HepG2 (cell line): ENCODE data around the gene DRG1.
"Not testable (repeated sequence)": the region's sequence is repeated elsewhere in the genome, so short reads cannot be mapped to it uniquely, and the experiment has no call there.

Experiments used
- CTCF ChIP-seq: sonication (generic); formaldehyde crosslinking; IDR thresholded peaks from 2 replicates; pipeline ENCODE4 v1.5.0; 2020; ENCODE audit warnings: mild to moderate bottlenecking, missing genetic modification reagents, moderate library complexity
- DNMT1 ChIP-seq: sonication (generic); formaldehyde crosslinking; IDR thresholded peaks from 2 replicates; pipeline ENCODE4 v1.5.1; 2020; ENCODE audit warnings: mild to moderate bottlenecking, missing genetic modification reagents
- E2F1 ChIP-seq: sonication (generic); formaldehyde crosslinking; IDR thresholded peaks from 2 replicates; pipeline ENCODE4 v1.5.0; 2020; ENCODE audit warnings: missing genetic modification reagents
- GLI4 ChIP-seq: sonication (generic); formaldehyde crosslinking; IDR thresholded peaks from 2 replicates; pipeline ENCODE4 v1.5.1; 2020; ENCODE audit warnings: missing genetic modification reagents, mild to moderate bottlenecking, moderate library complexity, borderline replicate concordance
- HNRNPUL1 ChIP-seq: fragments of 200-400 bp; formaldehyde crosslinking; IDR thresholded peaks from 2 replicates; pipeline ENCODE4 v1.6.1; 2017; ENCODE audit warnings: low read depth, mild to moderate bottlenecking, low read length, moderate library complexity
- MEIS1 ChIP-seq: sonication (generic); formaldehyde crosslinking; IDR thresholded peaks from 2 replicates; pipeline ENCODE4 v1.9.0; 2021; ENCODE audit warnings: mild to moderate bottlenecking, missing genetic modification reagents, moderate library complexity, borderline replicate concordance
- NCOR1 ChIP-seq: fragments of 200-600 bp; sonication (generic); IDR thresholded peaks from 2 replicates; pipeline ENCODE4 v1.7.0; 2017; ENCODE audit warnings: antibody characterized with exemption, low read length, borderline replicate concordance
- RELA ChIP-seq: sonication (generic); formaldehyde crosslinking; IDR thresholded peaks from 2 replicates; pipeline ENCODE4 v1.4.0; 2020; ENCODE audit warnings: missing genetic modification reagents
- RFX1 ChIP-seq: fragments of 450-650 bp; IDR thresholded peaks from 2 replicates; pipeline ENCODE4 v1.6.1; 2017
- TAF1 ChIP-seq: sonication (generic); formaldehyde crosslinking; IDR thresholded peaks from 2 replicates; pipeline ENCODE4 v1.4.0; 2020; ENCODE audit warnings: missing genetic modification reagents
- ZSCAN30 ChIP-seq: sonication (generic); formaldehyde crosslinking; IDR thresholded peaks from 2 replicates; pipeline ENCODE4 v1.5.0; 2020; ENCODE audit warnings: mild to moderate bottlenecking, missing genetic modification reagents

GRCh38 chr22:31378651-31379050 is 20.8 kb upstream of the DRG1 start:
- not testable (repeated sequence) for TF ChIP-seq TAF1 (CRISPR knock-in tag); GLI4 (CRISPR knock-in tag); MEIS1 (CRISPR knock-in tag); RELA (CRISPR knock-in tag); DNMT1 (CRISPR knock-in tag); HNRNPUL1; CTCF (CRISPR knock-in tag); E2F1 (CRISPR knock-in tag); ZSCAN30 (CRISPR knock-in tag); NCOR1; RFX1
